GM18861 (cell line): ENCODE measurements around the gene RSPH10B2.
"Not testable (repeated sequence)": the region's sequence is repeated elsewhere in the genome, so short reads cannot be mapped to it uniquely, and the experiment has no call there.

Experiments used
- ATAC-seq: cut with Tn5 transposase; IDR thresholded peaks from one replicate; pipeline ENCODE4 v1.9.1; 2021; ENCODE audit not compliant: unreplicated experiment

The RSPH10B2 gene

GRCh38 chr7:6753964-6754363, at the start of gene RSPH10B2:
RSPH10B2 (plus strand) TSS chr7:6754103; CDS start chr7:6757678, 3,575 bp downstream.
- not testable (repeated sequence) for ATAC-seq

GRCh38 chr7:6705959-6706665, 47.8 kb upstream of the RSPH10B2 start:
- ATAC-seq = peak; percentile 10

- peak; percentile 92 for ATAC-seq
Measured at GRCh38 chr7:6706666-6707407, 47.1 kb upstream of the RSPH10B2 start, which contains the start of gene ZNF12. ZNF12 (minus strand) TSS chr7:6706947; CDS start chr7:6705173, 1,774 bp downstream.

- ATAC-seq = no peak
Measured at GRCh38 chr7:6708304-6708703, 45.6 kb upstream of the RSPH10B2 start.

GRCh38 chr7:6709808-6710207, 44.1 kb upstream of the RSPH10B2 start:
- no peak for ATAC-seq

GRCh38 chr7:6714360-6714759, 39.5 kb upstream of the RSPH10B2 start:
- ATAC-seq = no peak

GRCh38 chr7:6715898-6716297, 38.0 kb upstream of the RSPH10B2 start:
- not testable (repeated sequence) for ATAC-seq

- ATAC-seq = no peak
Measured at GRCh38 chr7:6718124-6718523, 35.8 kb upstream of the RSPH10B2 start.

- ATAC-seq = not testable (repeated sequence)
Measured at GRCh38 chr7:6724351-6724750, 29.6 kb upstream of the RSPH10B2 start.

GRCh38 chr7:6725003-6725402, 28.9 kb upstream of the RSPH10B2 start:
- peak; percentile 47 for ATAC-seq

GRCh38 chr7:6726341-6726740, 27.6 kb upstream of the RSPH10B2 start:
- ATAC-seq = not testable (repeated sequence)

- no peak for ATAC-seq
Measured at GRCh38 chr7:6727663-6728062, 26.2 kb upstream of the RSPH10B2 start.

- not testable (repeated sequence) for ATAC-seq
Measured at GRCh38 chr7:6728893-6729491, 24.9 kb upstream of the RSPH10B2 start.

GRCh38 chr7:6729492-6730342, 24.2 kb upstream of the RSPH10B2 start:
- ATAC-seq = peak; percentile 96

GRCh38 chr7:6730343-6730633, 23.6 kb upstream of the RSPH10B2 start:
- no peak for ATAC-seq

- ATAC-seq = not testable (repeated sequence)
Measured at GRCh38 chr7:6738415-6738814, 15.5 kb upstream of the RSPH10B2 start.

GRCh38 chr7:6744410-6745100, 9.3 kb upstream of the RSPH10B2 start:
- not testable (repeated sequence) for ATAC-seq

GRCh38 chr7:6749335-6749734, 4.6 kb upstream of the RSPH10B2 start:
- ATAC-seq = not testable (repeated sequence)

- not testable (repeated sequence) for ATAC-seq
Measured at GRCh38 chr7:6750173-6750572, 3.7 kb upstream of the RSPH10B2 start.

GRCh38 chr7:6761186-6761585, 7.3 kb downstream of the RSPH10B2 start:
- ATAC-seq = not testable (repeated sequence)
